OCI-LY1 (cell line): ENCODE results near the gene PGF.

Source experiments
- H2AFZ ChIP-seq: fragments of 200-600 bp; sonication (generic), shearing (Covaris generic); 2 replicates; pipeline ENCODE4 v1.6.0; 2014; ENCODE audit warnings: antibody characterized with exemption, mild to moderate bottlenecking, low read length
- H3F3A ChIP-seq: fragments of 200-600 bp; sonication (generic), shearing (Covaris generic); 2 replicates; pipeline ENCODE4 v1.6.0; 2014; ENCODE audit warnings: mild to moderate bottlenecking, antibody characterized with exemption, low read length, moderate library complexity; ENCODE audit not compliant: insufficient read depth
- H3K27ac ChIP-seq: fragments of 200-600 bp; sonication (generic); 2 replicates; pipeline ENCODE4 v1.5.1; 2014; ENCODE audit warnings: low read length, mixed run types, mild to moderate bottlenecking, low read depth; ENCODE audit not compliant: poor library complexity, severe bottlenecking
- H3K27me3 ChIP-seq: fragments of 200-600 bp; sonication (generic); 2 replicates; pipeline ENCODE4 v1.6.0; 2014; ENCODE audit warnings: antibody characterized with exemption, mild to moderate bottlenecking, low read length, moderate library complexity; ENCODE audit not compliant: insufficient read depth
- H3K36me3 ChIP-seq: fragments of 200-600 bp; sonication (generic); 2 replicates; pipeline ENCODE4 v1.6.1; 2014; ENCODE audit warnings: mild to moderate bottlenecking, antibody characterized with exemption, low read length, moderate library complexity, mixed read lengths; ENCODE audit not compliant: insufficient read depth
- H3K4me1 ChIP-seq: fragments of 200-600 bp; sonication (generic); 2 replicates; pipeline ENCODE4 v1.5.1; 2014; ENCODE audit warnings: mild to moderate bottlenecking, low read length, moderate library complexity; ENCODE audit not compliant: insufficient read depth, severe bottlenecking
- H3K4me2 ChIP-seq: fragments of 200-600 bp; sonication (generic), shearing (Covaris generic); 2 replicates; pipeline ENCODE4 v1.6.1; 2014; ENCODE audit warnings: low read length
- H3K4me3 ChIP-seq: fragments of 200-600 bp; sonication (generic); 2 replicates; pipeline ENCODE4 v1.5.1; 2014; ENCODE audit warnings: low read length, low read depth, mild to moderate bottlenecking, mixed read lengths; ENCODE audit not compliant: poor library complexity, severe bottlenecking
- H3K79me2 ChIP-seq: fragments of 200-600 bp; shearing (Covaris generic); 2 replicates; pipeline ENCODE4 v1.6.1; 2016; ENCODE audit warnings: mixed run types, low read length, mixed read lengths; ENCODE audit not compliant: insufficient read depth
- H3K9ac ChIP-seq: fragments of 200-600 bp; sonication (generic), shearing (Covaris generic); 2 replicates; pipeline ENCODE4 v1.6.1; 2014; ENCODE audit warnings: mild to moderate bottlenecking, low read length, mixed read lengths
- H3K9me2 ChIP-seq: fragments of 200-600 bp; sonication (generic), shearing (Covaris generic); 2 replicates; pipeline ENCODE4 v1.6.1; 2014; ENCODE audit warnings: low read depth, mild to moderate bottlenecking, low read length, mixed read lengths
- H3K9me3 ChIP-seq: fragments of 200-600 bp; shearing (Covaris generic); 2 replicates; pipeline ENCODE4 v1.6.1; 2014; ENCODE audit warnings: low read length, mixed read lengths
- H4K20me1 ChIP-seq: fragments of 200-600 bp; sonication (generic), shearing (Covaris generic); 2 replicates; pipeline ENCODE4 v1.6.0; 2016; ENCODE audit warnings: mild to moderate bottlenecking, low read length; ENCODE audit not compliant: insufficient read depth
- CTCF ChIP-seq: fragments of 200-600 bp; sonication (generic), shearing (Covaris generic); IDR thresholded peaks from 2 replicates; pipeline ENCODE4 v1.5.1; 2017; ENCODE audit warnings: mild to moderate bottlenecking, antibody characterized with exemption, low read length, moderate library complexity, mixed read lengths
- EZH2 ChIP-seq: fragments of 200-600 bp; sonication (generic), shearing (Covaris generic); IDR thresholded peaks from 2 replicates; pipeline ENCODE4 v1.8.0; 2017; ENCODE audit warnings: borderline replicate concordance, mixed run types, mild to moderate bottlenecking, antibody characterized with exemption, low read length, moderate library complexity, mixed read lengths

The PGF gene

GRCh38 chr14:74924061-74924460 is 31.3 kb downstream of the PGF start:
- Histone ChIP-seq H3K4me2 (no peak overlapping the region), H3F3A (no peaks in the 10 kb centered on the region), H3K4me3 (no peak overlapping the region), H3K9me2 (no peaks in the 10 kb centered on the region), H3K9me3 (no peaks in the 10 kb centered on the region), H3K4me1 (peaks cover 8% of the 10 kb centered on the region), H3K27me3 (no peaks in the 10 kb centered on the region; the same call in none of the 2 replicates), H3K36me3 (no peaks in the 10 kb centered on the region), H3K27ac (no peak overlapping the region), H3K79me2 (no peaks in the 10 kb centered on the region), H2AFZ (no peak overlapping the region), H3K9ac (no peak overlapping the region), H4K20me1 (no peaks in the 10 kb centered on the region)
- TF ChIP-seq CTCF (no peak), EZH2 (no peak)

GRCh38 chr14:74922752-74923401 is 32.5 kb downstream of the PGF start, which contains the start of gene RPS6KL1:
Gene RPS6KL1 (minus strand): TSS chr14:74923260. CDS start chr14:74921541, 1,719 bp downstream.
- H3K4me3 ChIP-seq = peak within 1 kb of the TSS; percentile 70

GRCh38 chr14:74921987-74922751 is 33.2 kb downstream of the PGF start:
- H4K20me1 ChIP-seq = no peaks in the 10 kb centered on the region
- no peaks in the 10 kb centered on the region for H3K36me3 ChIP-seq
- no peak for TF ChIP-seq EZH2
- no peak for TF ChIP-seq CTCF
- H3K4me3 ChIP-seq = peak overlapping the region; percentile 70
- H3K9me3 ChIP-seq = no peaks in the 10 kb centered on the region
- no peak overlapping the region for H3K27ac ChIP-seq
- no peaks in the 10 kb centered on the region for H3K79me2 ChIP-seq
- H3K4me2 ChIP-seq = peak overlapping the region; percentile 76
- H3K9ac ChIP-seq = peak overlapping the region; percentile 62
- no peaks in the 10 kb centered on the region; the same call in 1 of the 2 replicates for H3K27me3 ChIP-seq
- H3K9me2 ChIP-seq = no peaks in the 10 kb centered on the region
- 0 out of 2 replicates have a peak overlapping the region, but pooled peaks have one; percentile 48 for H2AFZ ChIP-seq
- H3F3A ChIP-seq = no peaks in the 10 kb centered on the region
- H3K4me1 ChIP-seq = peaks cover 8% of the 10 kb centered on the region

More at GRCh38 chr14:74922752-74923401, 32.5 kb downstream of the PGF start, which contains the start of gene RPS6KL1:
- Histone ChIP-seq H3K9ac (peak within 1 kb of the TSS; percentile 62), H3K27me3 (no peaks in the 10 kb centered on the region; the same call in none of the 2 replicates), H3K79me2 (no peaks in the 10 kb centered on the region), H3K9me3 (no peaks in the 10 kb centered on the region), H3K4me1 (peaks cover 8% of the 10 kb centered on the region), H3K36me3 (no peaks in the 10 kb centered on the region), H3F3A (no peaks in the 10 kb centered on the region), H3K4me2 (peak within 1 kb of the TSS; percentile 76), H3K9me2 (no peaks in the 10 kb centered on the region), H3K27ac (no peak within 1 kb of the TSS), H4K20me1 (no peaks in the 10 kb centered on the region), H2AFZ (0 out of 2 replicates have a peak within 1 kb of the TSS, but pooled peaks have one; percentile 48)
- TF ChIP-seq CTCF (no peak), EZH2 (no peak)
